HEK293T (cell line): ENCODE data around the gene CTNNA3.

Source experiments
- CTBP1 ChIP-seq: fragments of 450-650 bp; IDR thresholded peaks from 2 replicates; pipeline ENCODE4 v1.6.1; 2016; ENCODE audit warnings: borderline replicate concordance
- FOXM1 ChIP-seq: fragments of 450-650 bp; IDR thresholded peaks from 2 replicates; pipeline ENCODE4 v1.6.1; 2017; ENCODE audit warnings: mild to moderate bottlenecking, borderline replicate concordance
- SP1 ChIP-seq: fragments of 450-650 bp; IDR thresholded peaks from 2 replicates; pipeline ENCODE4 v1.6.1; 2017
- TARDBP ChIP-seq: fragments of 450-650 bp; IDR thresholded peaks from 2 replicates; pipeline ENCODE4 v1.6.1; 2016
- ZNF384 ChIP-seq: fragments of 450-650 bp; IDR thresholded peaks from 2 replicates; pipeline ENCODE4 v1.6.1; 2016

- TF ChIP-seq CTBP1 (no peak), FOXM1 (no peak), ZNF384 (no peak), TARDBP (no peak), SP1 (no peak)
These were observed 1487.0 kb downstream of the CTNNA3 start for GRCh38 chr10:66209025-66209424.
